ENCODE results near the gene VTI1A.

VTI1A gene

GRCh38 chr10:112847778-112848177 lies 400.8 kb downstream of the VTI1A start:
- H3K4me3 ChIP-seq (ENCODE audit: low read length), result no peak overlapping the region
- no peak for DNase-seq (ENCODE audit: low read depth)
- no peak for TF ChIP-seq CTCF (conservative IDR thresholded peaks at IDR 0.05; ENCODE audit: low read depth, low read length)

DNA sequence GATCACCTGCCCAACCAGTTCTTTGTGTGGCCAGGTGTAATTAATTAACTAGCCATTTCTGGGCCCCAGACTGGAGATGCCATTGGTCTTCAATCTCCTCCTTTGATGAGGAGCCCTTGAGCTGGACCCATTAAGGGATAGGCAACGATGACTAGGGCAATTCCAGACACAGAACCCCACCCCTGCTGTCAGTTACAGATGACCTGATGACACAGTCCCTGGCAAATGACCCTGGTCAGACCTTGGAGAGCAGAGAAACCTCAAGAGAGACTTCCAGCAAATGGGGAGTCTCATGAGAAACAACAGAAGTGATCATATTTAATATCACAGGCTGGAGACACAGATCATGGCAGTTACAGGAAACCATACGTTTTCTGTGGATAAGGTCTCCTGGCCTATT lies 401.2 kb downstream of the VTI1A start:
- no peak overlapping the region for H3K4me3 ChIP-seq (ENCODE audit: low read length)
- no peak for DNase-seq (ENCODE audit: low read depth)
- TF ChIP-seq CTCF (conservative IDR thresholded peaks at IDR 0.05; ENCODE audit: low read depth, low read length), result no peak

DNA sequence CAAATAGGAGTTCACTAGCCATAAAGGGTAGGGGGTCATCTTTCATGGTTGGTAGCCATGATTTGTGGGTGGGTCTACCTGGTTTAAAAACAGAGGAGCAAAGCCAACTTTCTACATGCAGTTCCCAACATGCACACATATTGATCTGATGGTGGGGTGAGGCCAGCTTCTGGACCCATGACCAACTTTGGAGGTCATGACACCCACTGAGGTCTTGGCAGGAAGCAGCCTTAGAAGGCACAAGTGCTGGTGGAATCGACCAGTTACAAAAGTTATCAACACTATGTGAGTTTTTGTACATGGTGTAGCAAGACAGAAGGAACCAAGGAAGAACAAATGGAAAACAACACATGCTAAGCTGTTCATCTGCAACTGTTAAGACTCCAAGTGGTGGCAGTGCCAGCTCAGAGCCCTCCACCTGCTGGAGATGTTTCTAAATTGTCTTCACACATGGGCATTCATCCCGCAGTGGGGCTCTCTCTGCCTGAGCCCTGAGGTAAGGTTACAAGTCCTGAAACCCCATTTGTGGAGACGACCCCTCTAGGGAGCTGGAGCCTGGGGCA lies 401.9 kb downstream of the VTI1A start:
- no peak for TF ChIP-seq CTCF (conservative IDR thresholded peaks at IDR 0.05; ENCODE audit: low read depth, low read length)
- no peak for DNase-seq (ENCODE audit: low read depth)
- H3K4me3 ChIP-seq (ENCODE audit: low read length), result no peak overlapping the region

DNA sequence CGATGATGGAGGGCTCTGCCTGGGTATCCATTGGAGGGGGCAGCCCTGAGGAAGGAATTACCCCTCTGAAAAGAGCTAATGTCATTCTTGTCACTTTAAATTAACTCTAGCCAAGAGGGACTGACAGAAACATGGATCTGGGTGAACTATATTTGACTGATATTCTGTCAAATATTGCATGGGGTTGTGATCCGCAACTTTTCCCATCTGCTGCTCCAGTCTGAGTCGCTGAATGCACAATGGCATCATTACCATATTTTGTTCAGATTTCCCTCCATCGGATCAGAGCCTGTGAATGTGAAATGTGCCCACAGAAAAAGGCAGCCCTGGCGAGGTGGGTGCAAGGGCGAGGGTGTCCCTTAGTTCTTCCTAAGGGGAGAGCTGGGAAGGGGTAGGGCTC lies 402.5 kb downstream of the VTI1A start:
- no peak for TF ChIP-seq CTCF (conservative IDR thresholded peaks at IDR 0.05; ENCODE audit: low read depth, low read length)
- no peak overlapping the region for H3K4me3 ChIP-seq (ENCODE audit: low read length)
- no peak for DNase-seq (ENCODE audit: low read depth)

GRCh38 chr10:112851181-112851580 lies 404.2 kb downstream of the VTI1A start:
- no peak for DNase-seq (ENCODE audit: low read depth)
- no peak overlapping the region for H3K4me3 ChIP-seq (ENCODE audit: low read length)
- no peak for TF ChIP-seq CTCF (conservative IDR thresholded peaks at IDR 0.05; ENCODE audit: low read depth, low read length)

- DNase-seq (ENCODE audit: low read depth), result no peak
- no peak for TF ChIP-seq CTCF (conservative IDR thresholded peaks at IDR 0.05; ENCODE audit: low read depth, low read length)
- no peak overlapping the region for H3K4me3 ChIP-seq (ENCODE audit: low read length)
These were observed 404.7 kb downstream of the VTI1A start for GRCh38 chr10:112851588-112852211.

GRCh38 chr10:112852306-112852705 lies 405.3 kb downstream of the VTI1A start:
- no peak for DNase-seq (ENCODE audit: low read depth)
- TF ChIP-seq CTCF (conservative IDR thresholded peaks at IDR 0.05; ENCODE audit: low read depth, low read length), result no peak
- no peak overlapping the region for H3K4me3 ChIP-seq (ENCODE audit: low read length)
